HEK293T (cell line): ENCODE measurements around the gene PKD1L1.

Experiments used
- CTCF ChIA-PET: fragments of 350-600 bp; formaldehyde crosslinking; extraction: SDS; loops from one replicate; lab custom pipeline; 2021; ENCODE audit warnings: antibody characterized with exemption, inconsistent platforms; lab: Yijun Ruan, JAX
- POLR2A ChIA-PET: fragments of 350-600 bp; formaldehyde crosslinking; extraction: SDS; loops from one replicate; lab custom pipeline; 2020; ENCODE audit warnings: antibody characterized with exemption, inconsistent platforms; lab: Yijun Ruan, JAX
- DNase-seq: peaks from one replicate; pipeline ENCODE4 v3.0.0; 2012; ENCODE audit warnings: mixed read lengths; ENCODE audit errors: extremely low spot score
- ARNT ChIP-seq: fragments of 450-650 bp; IDR thresholded peaks from 2 replicates; pipeline ENCODE4 v1.6.1; 2017; ENCODE audit warnings: mild to moderate bottlenecking
- BHLHE40 ChIP-seq: fragments of 450-650 bp; IDR thresholded peaks from 2 replicates; pipeline ENCODE4 v1.6.1; 2016; ENCODE audit warnings: mild to moderate bottlenecking, moderate library complexity, borderline replicate concordance
- CTBP1 ChIP-seq: fragments of 450-650 bp; IDR thresholded peaks from 2 replicates; pipeline ENCODE4 v1.6.1; 2016; ENCODE audit warnings: borderline replicate concordance
- ELF4 ChIP-seq: fragments of 450-650 bp; IDR thresholded peaks from 2 replicates; pipeline ENCODE4 v1.6.1; 2017; ENCODE audit warnings: antibody characterized with exemption
- FOXA1 ChIP-seq: fragments of 450-650 bp; IDR thresholded peaks from 2 replicates; pipeline ENCODE4 v1.6.1; 2016; ENCODE audit warnings: mild to moderate bottlenecking
- FOXK2 ChIP-seq: fragments of 450-650 bp; IDR thresholded peaks from 2 replicates; pipeline ENCODE4 v1.6.1; 2016; ENCODE audit warnings: mild to moderate bottlenecking
- FOXM1 ChIP-seq: fragments of 450-650 bp; IDR thresholded peaks from 2 replicates; pipeline ENCODE4 v1.6.1; 2017; ENCODE audit warnings: mild to moderate bottlenecking, borderline replicate concordance
- HDGF ChIP-seq: fragments of 450-650 bp; IDR thresholded peaks from 2 replicates; pipeline ENCODE4 v1.6.1; 2017; ENCODE audit warnings: antibody characterized with exemption, borderline replicate concordance
- L3MBTL2 ChIP-seq: fragments of 450-650 bp; conservative IDR thresholded peaks from 2 replicates; pipeline ENCODE4 v1.6.1; 2016; ENCODE audit warnings: mild to moderate bottlenecking
- LEF1 ChIP-seq: fragments of 450-650 bp; IDR thresholded peaks from 2 replicates; pipeline ENCODE4 v1.6.1; 2017; ENCODE audit warnings: mild to moderate bottlenecking, borderline replicate concordance
- NFRKB ChIP-seq: fragments of 450-650 bp; IDR thresholded peaks from 2 replicates; pipeline ENCODE4 v1.6.1; 2016; ENCODE audit warnings: mild to moderate bottlenecking, moderate library complexity
- PKNOX1 ChIP-seq: fragments of 450-650 bp; IDR thresholded peaks from 2 replicates; pipeline ENCODE4 v1.6.1; 2016
- SP1 ChIP-seq: fragments of 450-650 bp; IDR thresholded peaks from 2 replicates; pipeline ENCODE4 v1.6.1; 2017
- SUZ12 ChIP-seq: fragments of 450-650 bp; IDR thresholded peaks from 2 replicates; pipeline ENCODE4 v1.6.1; 2016; ENCODE audit warnings: mild to moderate bottlenecking
- TARDBP ChIP-seq: fragments of 450-650 bp; IDR thresholded peaks from 2 replicates; pipeline ENCODE4 v1.6.1; 2016
- ZNF384 ChIP-seq: fragments of 450-650 bp; IDR thresholded peaks from 2 replicates; pipeline ENCODE4 v1.6.1; 2016

The PKD1L1 gene

GRCh38 chr7:47846138-47846836, 102.0 kb downstream of the PKD1L1 start:
- TF ChIP-seq CTBP1 (no peak), ARNT (no peak), FOXK2 (no peak)
- DNase-seq = no peak
- POLR2A ChIA-PET = no interaction called here
- CTCF ChIA-PET = no interaction called here

GRCh38 chr7:47844311-47844710, 104.0 kb downstream of the PKD1L1 start:
- CTCF ChIA-PET = no interaction called here
- TF ChIP-seq FOXK2 = no peak
- no peak for TF ChIP-seq ZNF384
- no peak for TF ChIP-seq L3MBTL2
- no peak for TF ChIP-seq NFRKB
- TF ChIP-seq SP1 = no peak
- no peak for TF ChIP-seq BHLHE40
- TF ChIP-seq CTBP1 = no peak
- TF ChIP-seq ELF4 = no peak
- no peak for TF ChIP-seq FOXM1
- no peak for TF ChIP-seq HDGF
- TF ChIP-seq PKNOX1 = no peak
- no peak for TF ChIP-seq TARDBP
- TF ChIP-seq FOXA1 = no peak
- TF ChIP-seq LEF1 = no peak
- no peak for TF ChIP-seq ARNT
- no peak for TF ChIP-seq SUZ12
- DNase-seq = no peak
- POLR2A ChIA-PET = no interaction called here

DNA sequence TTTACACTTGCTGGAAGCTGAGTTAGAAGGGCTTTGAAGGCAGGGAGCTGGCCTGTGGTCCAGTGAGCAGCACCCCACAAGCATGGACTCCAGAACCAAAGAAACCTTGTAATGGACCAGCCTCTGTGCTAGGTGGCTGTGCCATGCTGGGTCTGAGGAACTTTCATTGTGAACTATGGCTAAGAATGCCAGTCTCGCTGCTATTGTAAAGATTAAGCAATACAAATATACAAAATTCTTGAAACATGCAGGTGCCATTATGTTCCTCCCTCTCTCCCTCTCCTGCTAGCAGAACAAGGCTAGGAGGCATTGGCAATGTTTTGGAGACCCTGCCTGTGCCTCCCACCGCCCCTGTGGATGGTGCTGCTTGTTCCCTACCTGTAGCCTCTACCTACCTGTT, 105.0 kb downstream of the PKD1L1 start:
- ChIA-PET POLR2A (no interaction called here), CTCF (interaction anchor here (0.5 to 0.7 kb wide), 2 partner anchors 66 to 251 kb away, joined by 3 read pairs; no protein-coding TSS in a partner anchor)

GRCh38 chr7:47839381-47839780, 108.9 kb downstream of the PKD1L1 start:
- ChIA-PET POLR2A (no interaction called here), CTCF (no interaction called here)
- DNase-seq = no peak
- TF ChIP-seq L3MBTL2 (no peak), NFRKB (no peak), ELF4 (no peak), LEF1 (no peak), BHLHE40 (no peak), FOXK2 (no peak), SUZ12 (no peak), CTBP1 (no peak)

More for the DNA sequence above, 105.0 kb downstream of the PKD1L1 start:
- TF ChIP-seq PKNOX1 = no peak
- no peak for TF ChIP-seq NFRKB
- TF ChIP-seq ZNF384 = no peak
- TF ChIP-seq FOXK2 = no peak
- TF ChIP-seq SP1 = no peak
- TF ChIP-seq HDGF = no peak
- DNase-seq = no peak

DNA sequence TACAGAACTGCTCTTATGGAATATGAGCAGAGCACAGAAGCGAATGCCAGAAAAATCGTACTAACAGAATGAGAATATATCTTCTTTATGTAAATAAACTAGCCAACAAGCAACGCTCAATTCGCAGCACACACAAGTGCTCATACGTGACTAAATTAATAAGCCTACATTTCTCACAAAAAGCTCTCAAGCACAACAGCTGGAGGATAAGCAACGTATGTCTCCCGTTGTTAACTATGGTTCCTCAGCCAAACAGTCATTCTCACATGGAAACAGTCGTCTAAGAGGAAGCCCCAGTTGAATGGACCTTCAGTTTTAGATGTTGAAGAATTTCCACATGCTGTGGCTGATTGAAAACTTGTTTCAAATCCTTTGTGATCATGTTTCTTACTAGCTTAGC, 110.4 kb downstream of the PKD1L1 start:
- POLR2A ChIA-PET = no interaction called here
- TF ChIP-seq TARDBP (no peak), CTBP1 (no peak), L3MBTL2 (no peak), ELF4 (no peak), SP1 (no peak), SUZ12 (no peak), LEF1 (no peak), FOXM1 (no peak), BHLHE40 (no peak), NFRKB (no peak), HDGF (no peak), PKNOX1 (no peak), ARNT (no peak), FOXA1 (no peak), ZNF384 (no peak), FOXK2 (no peak)
- no peak for DNase-seq
- CTCF ChIA-PET = no interaction called here

DNA sequence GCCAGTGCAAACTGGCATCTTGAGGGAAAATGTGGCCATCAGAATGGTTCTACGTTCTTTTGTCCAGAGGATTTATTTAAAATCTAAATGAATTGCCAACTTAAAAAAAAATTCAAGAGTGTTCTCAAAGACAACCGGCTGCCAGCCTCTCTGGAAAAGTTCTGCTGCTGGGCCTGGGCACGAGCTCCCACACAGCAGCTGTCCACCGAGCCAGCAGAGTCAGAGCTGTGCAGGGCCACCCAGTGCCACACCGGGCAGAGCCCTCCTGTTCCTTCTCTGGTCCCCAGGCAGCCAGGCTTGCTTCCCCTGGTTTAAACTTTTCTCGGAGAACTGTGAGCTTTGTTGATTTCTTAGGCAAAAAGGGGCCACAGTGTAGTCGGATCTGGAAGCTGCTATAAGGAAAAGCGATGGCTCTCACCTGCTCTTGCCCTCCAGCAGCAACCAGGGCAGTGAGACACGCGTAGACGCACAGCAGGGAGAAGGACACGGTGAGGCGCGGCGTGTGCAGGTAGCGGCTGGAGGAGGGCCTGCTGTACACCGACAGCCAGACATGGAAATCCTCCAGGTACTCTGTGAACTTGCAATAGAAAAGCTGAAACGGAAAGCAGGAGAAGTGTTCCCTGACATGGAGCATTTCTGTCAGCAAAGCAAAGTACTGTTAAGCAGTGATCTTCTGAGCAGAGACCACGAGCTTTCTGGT, 111.6 kb downstream of the PKD1L1 start:
- ChIA-PET POLR2A (no interaction called here), CTCF (no interaction called here)
- TF ChIP-seq NFRKB = no peak
- TF ChIP-seq ELF4 = no peak
- no peak for TF ChIP-seq ZNF384
- TF ChIP-seq FOXK2 = no peak
- TF ChIP-seq CTBP1 = no peak
- TF ChIP-seq L3MBTL2 = no peak
- no peak for TF ChIP-seq FOXA1
- no peak for TF ChIP-seq SP1
- no peak for TF ChIP-seq PKNOX1
- no peak for TF ChIP-seq TARDBP
- no peak for TF ChIP-seq LEF1
- TF ChIP-seq BHLHE40 = no peak
- TF ChIP-seq HDGF = no peak
- no peak for TF ChIP-seq SUZ12
- no peak for TF ChIP-seq ARNT
- no peak for DNase-seq
